OCI-LY1 (cell line): ENCODE measurements around the gene B4GALT1.

ENCODE experiments used
- H2AFZ ChIP-seq: fragments of 200-600 bp; sonication (generic), shearing (Covaris generic); 2 replicates; pipeline ENCODE4 v1.6.0; 2014; ENCODE audit warnings: antibody characterized with exemption, mild to moderate bottlenecking, low read length
- H3F3A ChIP-seq: fragments of 200-600 bp; sonication (generic), shearing (Covaris generic); 2 replicates; pipeline ENCODE4 v1.6.0; 2014; ENCODE audit warnings: mild to moderate bottlenecking, antibody characterized with exemption, low read length, moderate library complexity; ENCODE audit not compliant: insufficient read depth
- H3K27ac ChIP-seq: fragments of 200-600 bp; sonication (generic); 2 replicates; pipeline ENCODE4 v1.5.1; 2014; ENCODE audit warnings: low read length, mixed run types, mild to moderate bottlenecking, low read depth; ENCODE audit not compliant: poor library complexity, severe bottlenecking
- H3K27me3 ChIP-seq: fragments of 200-600 bp; sonication (generic); 2 replicates; pipeline ENCODE4 v1.6.0; 2014; ENCODE audit warnings: antibody characterized with exemption, mild to moderate bottlenecking, low read length, moderate library complexity; ENCODE audit not compliant: insufficient read depth
- H3K36me3 ChIP-seq: fragments of 200-600 bp; sonication (generic); 2 replicates; pipeline ENCODE4 v1.6.1; 2014; ENCODE audit warnings: mild to moderate bottlenecking, antibody characterized with exemption, low read length, moderate library complexity, mixed read lengths; ENCODE audit not compliant: insufficient read depth
- H3K4me1 ChIP-seq: fragments of 200-600 bp; sonication (generic); 2 replicates; pipeline ENCODE4 v1.5.1; 2014; ENCODE audit warnings: mild to moderate bottlenecking, low read length, moderate library complexity; ENCODE audit not compliant: insufficient read depth, severe bottlenecking
- H3K4me2 ChIP-seq: fragments of 200-600 bp; sonication (generic), shearing (Covaris generic); 2 replicates; pipeline ENCODE4 v1.6.1; 2014; ENCODE audit warnings: low read length
- H3K4me3 ChIP-seq: fragments of 200-600 bp; sonication (generic); 2 replicates; pipeline ENCODE4 v1.5.1; 2014; ENCODE audit warnings: low read length, low read depth, mild to moderate bottlenecking, mixed read lengths; ENCODE audit not compliant: poor library complexity, severe bottlenecking
- H3K79me2 ChIP-seq: fragments of 200-600 bp; shearing (Covaris generic); 2 replicates; pipeline ENCODE4 v1.6.1; 2016; ENCODE audit warnings: mixed run types, low read length, mixed read lengths; ENCODE audit not compliant: insufficient read depth
- H3K9ac ChIP-seq: fragments of 200-600 bp; sonication (generic), shearing (Covaris generic); 2 replicates; pipeline ENCODE4 v1.6.1; 2014; ENCODE audit warnings: mild to moderate bottlenecking, low read length, mixed read lengths
- H3K9me2 ChIP-seq: fragments of 200-600 bp; sonication (generic), shearing (Covaris generic); 2 replicates; pipeline ENCODE4 v1.6.1; 2014; ENCODE audit warnings: low read depth, mild to moderate bottlenecking, low read length, mixed read lengths
- H3K9me3 ChIP-seq: fragments of 200-600 bp; shearing (Covaris generic); 2 replicates; pipeline ENCODE4 v1.6.1; 2014; ENCODE audit warnings: low read length, mixed read lengths
- H4K20me1 ChIP-seq: fragments of 200-600 bp; sonication (generic), shearing (Covaris generic); 2 replicates; pipeline ENCODE4 v1.6.0; 2016; ENCODE audit warnings: mild to moderate bottlenecking, low read length; ENCODE audit not compliant: insufficient read depth
- EZH2 ChIP-seq: fragments of 200-600 bp; sonication (generic), shearing (Covaris generic); IDR thresholded peaks from 2 replicates; pipeline ENCODE4 v1.8.0; 2017; ENCODE audit warnings: borderline replicate concordance, mixed run types, mild to moderate bottlenecking, antibody characterized with exemption, low read length, moderate library complexity, mixed read lengths
- TF ChIP-seq, protein P1 (sequence below): fragments of 200-600 bp; sonication (generic), shearing (Covaris generic); IDR thresholded peaks from 2 replicates; pipeline ENCODE4 v1.5.1; 2017; ENCODE audit warnings: mild to moderate bottlenecking, antibody characterized with exemption, low read length, moderate library complexity, mixed read lengths

B4GALT1 gene

DNA sequence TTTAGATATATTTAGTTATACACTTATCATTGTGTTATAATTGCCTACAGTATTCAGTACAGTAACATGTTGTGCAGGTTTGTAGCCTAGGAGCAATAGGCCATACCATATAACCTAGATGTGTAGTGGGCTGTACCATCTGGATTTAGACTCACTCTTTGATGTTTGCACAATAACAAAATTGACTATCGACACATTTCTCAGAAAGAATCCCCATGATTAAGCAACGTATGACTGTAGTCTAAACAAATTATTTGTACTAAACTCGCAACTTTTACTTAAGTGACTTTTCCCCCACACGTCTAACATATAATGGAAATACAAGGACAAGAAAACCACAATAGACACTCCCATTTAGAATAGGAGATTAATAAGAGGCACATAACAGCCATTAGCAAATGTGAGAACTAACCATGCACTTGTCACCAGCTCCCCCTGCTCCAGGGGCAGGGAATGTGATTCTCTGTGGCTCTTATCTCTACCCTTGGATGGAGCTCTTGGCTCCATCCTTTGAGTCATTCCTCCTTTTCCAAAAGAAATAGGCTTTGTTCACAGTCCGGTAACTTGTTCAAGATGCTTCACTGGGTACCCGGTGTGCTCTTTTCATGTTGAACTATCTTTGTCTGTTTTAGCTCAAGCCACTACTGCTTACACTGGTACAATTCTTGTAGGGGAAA lies 8.7 kb upstream of the B4GALT1 start:
- H3K4me1 ChIP-seq, result no peaks in the 10 kb centered on the region
- H3K4me3 ChIP-seq, result no peak overlapping the region
- H3K36me3 ChIP-seq, result no peaks in the 10 kb centered on the region
- no peak overlapping the region for H3K4me2 ChIP-seq
- no peak for TF ChIP-seq EZH2
- TF ChIP-seq, protein P1, sequence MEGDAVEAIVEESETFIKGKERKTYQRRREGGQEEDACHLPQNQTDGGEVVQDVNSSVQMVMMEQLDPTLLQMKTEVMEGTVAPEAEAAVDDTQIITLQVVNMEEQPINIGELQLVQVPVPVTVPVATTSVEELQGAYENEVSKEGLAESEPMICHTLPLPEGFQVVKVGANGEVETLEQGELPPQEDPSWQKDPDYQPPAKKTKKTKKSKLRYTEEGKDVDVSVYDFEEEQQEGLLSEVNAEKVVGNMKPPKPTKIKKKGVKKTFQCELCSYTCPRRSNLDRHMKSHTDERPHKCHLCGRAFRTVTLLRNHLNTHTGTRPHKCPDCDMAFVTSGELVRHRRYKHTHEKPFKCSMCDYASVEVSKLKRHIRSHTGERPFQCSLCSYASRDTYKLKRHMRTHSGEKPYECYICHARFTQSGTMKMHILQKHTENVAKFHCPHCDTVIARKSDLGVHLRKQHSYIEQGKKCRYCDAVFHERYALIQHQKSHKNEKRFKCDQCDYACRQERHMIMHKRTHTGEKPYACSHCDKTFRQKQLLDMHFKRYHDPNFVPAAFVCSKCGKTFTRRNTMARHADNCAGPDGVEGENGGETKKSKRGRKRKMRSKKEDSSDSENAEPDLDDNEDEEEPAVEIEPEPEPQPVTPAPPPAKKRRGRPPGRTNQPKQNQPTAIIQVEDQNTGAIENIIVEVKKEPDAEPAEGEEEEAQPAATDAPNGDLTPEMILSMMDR, result no peak
- no peaks in the 10 kb centered on the region for H3K27me3 ChIP-seq
- H3F3A ChIP-seq, result no peaks in the 10 kb centered on the region
- no peak overlapping the region for H2AFZ ChIP-seq
- no peaks in the 10 kb centered on the region for H3K9me2 ChIP-seq
- no peak overlapping the region for H3K27ac ChIP-seq
- H3K79me2 ChIP-seq, result no peaks in the 10 kb centered on the region
- H3K9me3 ChIP-seq, result no peaks in the 10 kb centered on the region
- H3K9ac ChIP-seq, result no peak overlapping the region
- H4K20me1 ChIP-seq, result no peaks in the 10 kb centered on the region

DNA sequence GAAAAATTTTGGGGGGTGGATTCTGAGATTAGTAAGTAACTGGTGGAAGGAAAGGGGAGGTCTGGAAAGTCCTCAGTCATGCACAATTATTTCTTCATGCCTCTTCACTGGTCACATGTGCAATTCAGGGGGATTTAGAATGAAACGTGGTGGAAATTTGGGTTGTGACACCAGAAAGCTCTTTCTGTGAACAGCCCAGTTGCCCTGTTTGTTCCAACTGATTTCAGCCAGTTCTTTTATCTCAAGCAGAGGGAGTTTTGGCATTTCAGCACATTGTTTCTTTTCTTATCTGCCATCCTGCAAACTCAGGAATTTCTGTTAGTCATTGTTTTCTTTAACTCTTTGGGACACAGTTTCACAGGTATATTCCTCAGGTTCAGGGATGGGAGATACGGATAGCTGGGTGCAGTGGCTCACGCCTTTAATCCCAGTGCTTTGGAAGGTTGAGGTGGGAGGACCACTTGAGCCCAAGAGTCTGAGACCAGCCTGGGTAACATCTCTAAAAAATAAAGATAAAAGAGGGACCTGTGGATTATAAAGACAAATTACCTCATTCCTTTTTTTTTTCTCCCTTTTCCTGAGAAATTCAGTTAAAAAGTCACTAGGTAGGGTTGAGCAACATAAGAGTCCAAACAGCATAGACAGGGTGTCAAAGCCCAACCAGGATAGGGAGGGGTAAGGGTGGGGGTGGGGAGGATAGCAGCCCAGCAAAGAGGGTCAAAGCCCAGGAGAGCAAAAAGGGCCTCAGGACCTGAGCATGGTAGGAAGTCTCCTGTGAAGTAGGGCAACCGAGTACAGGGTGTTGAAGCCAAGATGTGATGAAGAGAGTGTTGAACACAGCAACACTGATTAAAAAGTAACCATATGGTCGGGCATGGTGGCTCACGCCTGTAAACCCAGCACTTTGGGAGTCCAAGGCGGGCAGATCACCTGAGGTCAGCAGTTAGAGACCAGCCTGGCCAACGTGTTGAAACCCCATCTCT lies 5.4 kb upstream of the B4GALT1 start:
- no peaks in the 10 kb centered on the region for H4K20me1 ChIP-seq
- no peak overlapping the region for H3K9ac ChIP-seq
- no peak overlapping the region for H3K4me2 ChIP-seq
- H3K27me3 ChIP-seq, result no peaks in the 10 kb centered on the region
- peaks cover 9% of the 10 kb centered on the region for H3K4me1 ChIP-seq
- H3K36me3 ChIP-seq, result no peaks in the 10 kb centered on the region
- TF ChIP-seq EZH2, result no peak
- TF ChIP-seq, protein P1, result no peak
- H3K79me2 ChIP-seq, result no peaks in the 10 kb centered on the region
- H3K4me3 ChIP-seq, result no peak overlapping the region
- H2AFZ ChIP-seq, result no peak overlapping the region
- no peaks in the 10 kb centered on the region for H3F3A ChIP-seq
- no peaks in the 10 kb centered on the region for H3K9me2 ChIP-seq
- H3K9me3 ChIP-seq, result no peaks in the 10 kb centered on the region
- H3K27ac ChIP-seq, result no peak overlapping the region

DNA sequence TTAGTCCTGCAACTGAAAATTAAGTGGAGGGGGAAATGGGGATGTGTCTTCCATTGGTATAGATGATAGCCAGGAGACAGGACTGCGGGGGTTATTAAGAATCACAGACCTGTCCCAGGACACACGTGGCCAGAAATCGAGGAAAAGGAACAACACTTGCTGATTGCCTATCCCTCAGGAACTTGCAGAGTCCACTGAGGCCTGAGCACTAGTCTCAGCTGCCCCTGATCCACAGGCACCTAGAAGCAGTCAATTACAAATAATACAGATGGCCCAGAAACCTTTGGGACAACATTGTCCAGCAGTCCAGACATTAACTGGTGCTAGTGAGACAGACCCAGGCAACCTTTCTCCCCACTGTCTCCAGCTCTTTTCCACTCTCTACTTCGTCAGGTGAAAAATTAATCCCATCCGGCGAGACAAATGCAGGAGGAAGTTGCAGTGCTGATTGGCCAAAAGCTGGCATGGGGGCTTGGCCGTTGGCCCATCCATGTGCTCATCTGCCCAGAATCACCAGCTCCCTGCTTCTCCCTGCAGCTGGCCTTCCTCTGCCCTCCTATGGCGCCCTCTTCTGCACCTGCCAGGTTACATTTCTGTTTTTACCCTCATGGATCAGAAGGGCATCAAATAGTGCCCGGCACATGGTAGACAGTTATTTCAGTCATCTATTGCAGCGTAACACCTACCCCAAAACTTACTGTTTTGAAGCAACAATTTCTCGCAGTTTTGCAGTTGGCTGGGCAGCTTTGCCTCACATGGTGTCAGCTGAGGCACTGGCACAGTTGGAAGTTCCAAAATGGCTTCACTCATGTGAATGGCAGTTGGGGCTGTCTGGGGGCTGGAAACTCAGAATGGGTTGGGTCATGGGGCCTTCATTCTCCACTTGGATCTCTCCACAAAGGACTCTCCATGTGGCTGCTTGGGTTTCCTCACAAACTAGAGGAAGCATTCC lies 3.6 kb upstream of the B4GALT1 start:
- TF ChIP-seq EZH2, result no peak
- TF ChIP-seq, protein P1, result peak; percentile 55; the same call in 1 of the 2 replicates
- Histone ChIP-seq H3K9me2 (no peaks in the 10 kb centered on the region), H3K36me3 (no peaks in the 10 kb centered on the region), H3K27me3 (no peaks in the 10 kb centered on the region), H3K4me1 (peaks cover 22% of the 10 kb centered on the region), H3K79me2 (no peaks in the 10 kb centered on the region), H3K27ac (no peak overlapping the region), H2AFZ (no peak overlapping the region), H3K4me2 (no peak overlapping the region), H4K20me1 (no peaks in the 10 kb centered on the region), H3F3A (no peaks in the 10 kb centered on the region), H3K4me3 (no peak overlapping the region), H3K9me3 (no peaks in the 10 kb centered on the region), H3K9ac (no peak overlapping the region)
